Right lobe of liver (tissue), 6 donors: ENCODE measurements around the gene APOB. TPM values are rescaled to one million over a fixed set of nuclear protein-coding genes. Genes with fewer than 3 reads are reported as not detected.
A peak's percentile ranks its signal among the peaks of the same experiment; 100 is the strongest.

Source experiments
- ATAC-seq, 4 donors: fragments of 200-7000 bp; cut with Tn5 transposase; one replicate each; pipeline ENCODE4 v1.9.1; 2020; ENCODE audit warnings: mild to moderate bottlenecking in 4 of 4, moderate library complexity in 4 of 4
- DNase-seq, 3 donors: peaks; one replicate each; pipeline ENCODE4 v3.0.0-alpha.2; 2020
- H3K27ac ChIP-seq, 3 donors: fragments of 200-600 bp; one replicate each; pipeline ENCODE4 v1.8.0; 2022
- H3K27me3 ChIP-seq, 2 donors: fragments of 200-600 bp; one replicate each; pipeline ENCODE4 v1.8.0; 2022
- H3K36me3 ChIP-seq, 4 donors: fragments of 200-600 bp; sonication (generic) in 1 of 4; one replicate each; pipeline versions ENCODE4 v1.5.1 to v1.8.0; 2017 to 2022; ENCODE audit warnings: control low read depth in 1 of 4
- H3K4me1 ChIP-seq, 4 donors: fragments of 200-600 bp; sonication (generic) in 1 of 4; one replicate each; pipeline versions ENCODE4 v1.5.1 to v1.8.0; 2017 to 2022; ENCODE audit warnings: control low read depth in 1 of 4
- H3K4me3 ChIP-seq, 3 donors: fragments of 200-600 bp; one replicate each; pipeline ENCODE4 v1.8.0; 2022
- H3K9me3 ChIP-seq, 4 donors: fragments of 200-600 bp; sonication (generic) in 1 of 4; one replicate each; pipeline versions ENCODE4 v1.5.1 to v1.8.0; 2017 to 2022; ENCODE audit warnings: control low read depth in 1 of 4
- POLR2A ChIP-seq: fragments of 450-650 bp; IDR thresholded peaks from one replicate; pipeline ENCODE4 v1.6.1; 2017; ENCODE audit warnings: antibody characterized with exemption, mild to moderate bottlenecking
- WGBS: methylation state at CpG from one replicate; pipeline ENCODE4 v1.1.6; 2018; ENCODE audit warnings: low coverage, low lambda C conversion rate; ENCODE audit not compliant: insufficient coverage; ENCODE audit errors: missing lambda C conversion rate; 5-methylcytosine and 5-hydroxymethylcytosine counted together
- intact Hi-C, 2 donors: fragments of 100-400 bp; cut with DNase I; formaldehyde crosslinking; loops; one replicate each; pipeline versions ENCODE4 v1.11.2 to v1.14.1; 2022
- total RNA-seq, 6 experiments: library from RNA; depleted of rRNA in 2 of 6; stranded (reverse); fragments of >200 nt in 2 of 6; fragmentation: NEBNext Ultra II Directional in 3 of 6; extraction: Animal tissue kit (Norgen Biotek cat#: 25700) in 3 of 6; gene quantifications; one replicate each; pipeline versions ENCODE4 v1.1.0 to v1.2.4, GENCODE V29; 2016 to 2023
- TF ChIP-seq, protein P1 (sequence below), 4 donors: fragments of 200-600 bp in 3 of 4; fragments of 450-650 bp in 1 of 4; IDR thresholded peaks; one replicate each; pipeline versions ENCODE4 v1.5.1 to v1.8.0; 2016 to 2022; ENCODE audit warnings: antibody characterized with exemption in 4 of 4, mild to moderate bottlenecking in 2 of 4
- donor health status: DM: no; HTN: yes; CAD: no.
- donor health status: DM: no; HTN: no; CAD: no.
- donor health status: DM: no; HTN: no; CAD: no.
- donor health status: DM: no; HTN: yes; CAD: no.
- donor health status: DM: no; HTN: yes; CAD: no.

Gene APOB
- total RNA-seq, 6 experiments from 2014 or later: 2,615 to 3,271 (median 2,774) TPM

DNA sequence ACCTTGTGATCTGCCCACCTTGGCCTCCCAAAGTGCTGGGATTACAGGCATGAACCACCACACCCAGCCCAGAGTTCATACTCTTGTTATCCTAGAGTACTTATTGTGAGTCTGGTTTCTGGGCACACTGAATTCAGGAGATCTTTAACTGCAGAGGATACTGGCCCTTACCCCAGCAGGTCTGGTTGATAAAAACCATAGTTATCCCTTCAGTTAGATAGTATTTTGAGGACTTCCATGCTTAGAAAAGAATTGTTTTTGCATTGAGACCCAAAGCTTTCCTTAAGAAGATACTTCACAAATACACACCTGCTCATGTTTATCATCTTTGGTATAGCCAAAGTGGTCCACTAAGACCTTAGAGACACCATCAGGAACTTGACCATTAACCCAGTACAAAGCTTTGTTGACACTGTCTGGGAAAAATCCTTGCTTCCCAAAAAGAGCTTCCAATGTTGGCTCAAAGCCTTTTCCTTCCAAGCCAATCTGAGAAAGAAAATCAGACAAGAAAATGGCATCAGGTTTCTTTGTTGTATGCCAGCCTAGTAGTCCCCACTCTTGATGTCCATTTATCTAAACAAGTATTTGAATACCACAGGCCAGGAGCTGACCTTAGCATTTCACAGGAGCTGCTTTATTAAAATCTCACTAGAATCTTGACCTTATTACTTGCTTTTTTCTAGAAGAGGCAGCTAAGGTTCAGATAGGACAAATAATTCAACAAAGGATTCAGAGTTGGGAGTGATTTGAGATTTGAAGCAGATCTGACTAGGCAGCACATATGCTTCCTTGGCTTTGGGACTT lies 17.2 kb downstream of the APOB start:
- H3K4me1 ChIP-seq: peaks cover 0 to 14% (median 0%) of the 10 kb centered on the region in 4 donors
- no peak overlapping the region for H3K27ac ChIP-seq
- no peak for DNase-seq
- H3K9me3 ChIP-seq: no peaks in the 10 kb centered on the region
- ATAC-seq: peak in 2 of 4 donors; percentile 0 to 1
- H3K27me3 ChIP-seq: no peaks in the 10 kb centered on the region
- intact Hi-C loops: no loop called here
- TF ChIP-seq POLR2A: no peak
- TF ChIP-seq, protein P1, sequence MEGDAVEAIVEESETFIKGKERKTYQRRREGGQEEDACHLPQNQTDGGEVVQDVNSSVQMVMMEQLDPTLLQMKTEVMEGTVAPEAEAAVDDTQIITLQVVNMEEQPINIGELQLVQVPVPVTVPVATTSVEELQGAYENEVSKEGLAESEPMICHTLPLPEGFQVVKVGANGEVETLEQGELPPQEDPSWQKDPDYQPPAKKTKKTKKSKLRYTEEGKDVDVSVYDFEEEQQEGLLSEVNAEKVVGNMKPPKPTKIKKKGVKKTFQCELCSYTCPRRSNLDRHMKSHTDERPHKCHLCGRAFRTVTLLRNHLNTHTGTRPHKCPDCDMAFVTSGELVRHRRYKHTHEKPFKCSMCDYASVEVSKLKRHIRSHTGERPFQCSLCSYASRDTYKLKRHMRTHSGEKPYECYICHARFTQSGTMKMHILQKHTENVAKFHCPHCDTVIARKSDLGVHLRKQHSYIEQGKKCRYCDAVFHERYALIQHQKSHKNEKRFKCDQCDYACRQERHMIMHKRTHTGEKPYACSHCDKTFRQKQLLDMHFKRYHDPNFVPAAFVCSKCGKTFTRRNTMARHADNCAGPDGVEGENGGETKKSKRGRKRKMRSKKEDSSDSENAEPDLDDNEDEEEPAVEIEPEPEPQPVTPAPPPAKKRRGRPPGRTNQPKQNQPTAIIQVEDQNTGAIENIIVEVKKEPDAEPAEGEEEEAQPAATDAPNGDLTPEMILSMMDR (IDR thresholded peaks at IDR 0.05): no peak
- H3K4me3 ChIP-seq: no peak overlapping the region
- peaks cover 9 to 100% (median 67%) of the 10 kb centered on the region in 4 donors for H3K36me3 ChIP-seq

DNA sequence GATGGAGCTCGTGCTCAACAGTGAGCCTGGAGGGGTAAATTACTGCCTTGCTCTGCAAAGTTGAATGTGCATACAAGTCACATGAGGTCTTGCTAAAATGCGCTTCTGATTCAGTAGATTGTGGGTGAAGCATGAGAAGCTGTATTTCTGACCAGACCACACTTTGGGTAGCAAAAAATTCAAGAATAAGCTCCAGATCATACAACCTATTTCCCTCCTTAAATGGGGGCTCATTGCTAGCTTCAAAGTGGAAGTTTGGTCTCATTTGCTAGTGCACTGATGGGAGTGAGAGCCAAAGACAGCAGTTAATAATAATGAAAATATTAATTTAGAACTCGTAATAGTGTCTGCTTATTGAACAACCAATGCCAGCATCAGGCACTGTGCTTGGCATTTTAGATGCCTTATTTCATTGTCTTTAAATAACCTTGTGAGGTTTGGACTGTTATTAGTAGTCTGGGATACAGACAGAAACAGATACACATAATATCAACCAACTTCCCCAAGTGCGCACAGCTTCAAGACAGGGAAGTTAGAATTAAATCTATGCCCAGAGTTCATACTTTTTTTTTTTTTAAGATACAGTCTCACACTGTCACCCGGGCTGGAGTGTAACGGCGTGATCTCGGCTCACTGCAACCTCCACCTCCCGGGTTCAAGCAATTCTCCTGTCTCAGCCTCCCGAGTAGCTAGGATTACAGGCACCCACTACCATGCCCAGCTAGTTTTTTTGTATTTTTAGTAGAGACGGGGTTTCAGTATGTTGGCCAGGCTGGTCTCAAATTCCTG lies 18.0 kb downstream of the APOB start:
- intact Hi-C loops: no loop called here
- Histone ChIP-seq H3K36me3 (peaks cover 9 to 100% (median 66%) of the 10 kb centered on the region in 4 donors), H3K4me1 (peaks cover 0 to 14% (median 0%) of the 10 kb centered on the region in 4 donors), H3K9me3 (no peaks in the 10 kb centered on the region), H3K4me3 (no peak overlapping the region), H3K27me3 (no peaks in the 10 kb centered on the region), H3K27ac (no peak overlapping the region)
- peak in 3 of 4 donors; percentile 2 to 3 (median 3) for ATAC-seq
- no peak for DNase-seq
- TF ChIP-seq, protein P1 (IDR thresholded peaks at IDR 0.05): no peak
- TF ChIP-seq POLR2A: peak; percentile 7
- WGBS: 82% methylated on average over 11 of the region's 11 CpGs

DNA sequence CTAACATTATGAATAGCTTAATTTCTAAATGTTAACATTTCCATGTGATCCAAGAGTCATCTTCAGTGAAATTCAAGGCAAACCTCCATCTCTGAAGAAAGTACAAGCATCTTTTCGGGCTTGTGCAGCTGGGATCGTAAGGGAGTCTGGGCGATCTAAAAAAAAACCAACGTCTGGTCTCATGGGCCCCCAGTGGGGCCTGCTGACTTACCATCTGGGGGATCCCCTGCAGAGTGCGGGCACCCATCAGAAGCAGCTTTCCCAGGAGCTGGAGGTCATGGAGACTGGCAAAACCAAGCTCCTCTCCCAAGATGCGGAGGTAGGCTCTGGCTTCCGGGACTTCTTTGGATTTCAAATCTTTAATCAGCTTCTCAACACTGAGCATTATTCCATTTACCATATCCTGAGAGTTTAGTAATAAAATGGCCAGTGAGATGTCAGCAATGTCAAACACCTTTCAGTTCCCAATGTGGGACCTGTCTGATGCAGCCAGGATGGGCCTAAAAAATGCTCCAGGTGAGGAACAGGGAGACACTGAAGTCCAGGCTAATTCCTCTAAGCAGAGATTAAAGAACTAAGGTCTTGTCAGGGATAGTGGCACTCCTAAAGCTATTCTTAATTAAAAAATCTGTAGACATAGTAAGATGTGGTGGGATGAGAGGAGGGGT lies 19.0 kb downstream of the APOB start:
- peaks cover 0 to 12% (median 0%) of the 10 kb centered on the region in 4 donors for H3K4me1 ChIP-seq
- H3K27me3 ChIP-seq: no peaks in the 10 kb centered on the region
- whole genome bisulfite sequencing: 95% methylated on average over 3 of the region's 7 CpGs
- intact Hi-C loops: no loop called here
- H3K4me3 ChIP-seq: no peak overlapping the region
- no peaks in the 10 kb centered on the region for H3K9me3 ChIP-seq
- TF ChIP-seq POLR2A: peak; percentile 18
- TF ChIP-seq, protein P1 (IDR thresholded peaks at IDR 0.05): no peak
- peaks cover 9 to 100% (median 66%) of the 10 kb centered on the region in 4 donors for H3K36me3 ChIP-seq
- DNase-seq: no peak
- peak overlapping the region in 1 of 3 donors; percentile 3 for H3K27ac ChIP-seq
- ATAC-seq: peak; percentile 3 to 27 (median 6)

DNA sequence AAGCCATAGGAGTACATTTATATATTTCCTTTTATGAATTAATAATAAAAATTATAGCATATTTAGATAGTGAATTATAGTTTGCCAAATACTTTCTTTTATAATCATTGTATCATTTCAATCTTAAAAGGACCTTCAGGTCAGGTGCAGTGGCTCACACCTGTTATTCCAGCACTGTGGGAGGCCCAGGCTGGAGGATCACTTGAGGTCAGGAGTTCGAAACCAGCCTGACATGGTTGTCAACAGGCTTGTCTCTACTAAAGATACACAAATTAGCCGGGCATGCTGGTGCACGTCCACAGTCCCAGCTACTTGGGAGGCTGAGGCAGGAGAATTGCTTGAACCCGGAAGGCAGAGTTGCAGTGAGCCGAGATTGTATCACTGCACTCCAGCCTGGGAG lies 19.7 kb downstream of the APOB start:
- no peak for ATAC-seq
- peaks cover 3 to 100% (median 64%) of the 10 kb centered on the region in 4 donors for H3K36me3 ChIP-seq
- no peak overlapping the region for H3K4me3 ChIP-seq
- intact Hi-C loops: no loop called here
- no peak for DNase-seq
- no peak for TF ChIP-seq POLR2A
- TF ChIP-seq, protein P1 (IDR thresholded peaks at IDR 0.05): no peak
- no peaks in the 10 kb centered on the region for H3K9me3 ChIP-seq
- peaks cover 0 to 6% (median 0%) of the 10 kb centered on the region in 4 donors for H3K4me1 ChIP-seq
- no peaks in the 10 kb centered on the region for H3K27me3 ChIP-seq
- WGBS: 64% methylated on average over 5 of the region's 5 CpGs
- no peak overlapping the region for H3K27ac ChIP-seq
